K562 (cell line): ENCODE measurements around the gene FN1. TPM values are rescaled to one million over a fixed set of nuclear protein-coding genes. Genes with fewer than 3 reads are reported as not detected.

Experiments used
- polyA plus RNA-seq, 8 experiments: library from polyadenylated mRNA; depleted of rRNA in 4 of 8; stranded (reverse) in 5 of 8; unstranded in 3 of 8; fragments of >200 nt; fragmentation: Nextera tagmentation in 2 of 8; fragmentation: Illumina TruSeq in 1 of 8; extraction: Ambion mirVana in 2 of 8; extraction: Trizol in 1 of 8; gene quantifications; 2 replicates each; pipeline versions ENCODE4 v1.2.1 to v1.2.3, GENCODE V29; 2011 to 2014; ENCODE audit warnings: inconsistent platforms in 1 of 8, missing spikeins in 1 of 8
- total RNA-seq, 7 experiments: library from RNA; depleted of rRNA in 6 of 7; stranded (reverse); fragments of >200 nt in 6 of 7; fragmentation: Illumina TruSeq in 2 of 7; extraction: Trizol in 2 of 7; gene quantifications; 2 replicates each; pipeline versions ENCODE4 v1.2.1 to v1.2.3, GENCODE V29; 2011 to 2021; ENCODE audit warnings: low replicate concordance in 1 of 7

The FN1 gene
- total and polyA plus RNA-seq, 9 of the 15 experiments (the other 6 are each of a cell fraction or from before 2014, with no cell fraction given) = 7.4 to 19.1 (median 11.2) TPM

Other genes with a start within 250 kb of the FN1 start
- gene ATIC, start 124.0 kb downstream of the FN1 start, total RNA-seq (2014; rRNA removed) = 61.6 and 71.6 TPM in 2 replicates
- 54.2 and 58.4 TPM in 2 replicates for gene ATIC, start 124.0 kb downstream of the FN1 start, total RNA-seq (2014; rRNA removed; fragmentation: Illumina TruSeq; extraction: Trizol)
- 45.6 and 53.5 TPM in 2 replicates for gene ATIC, start 124.0 kb downstream of the FN1 start, total RNA-seq (2015; rRNA removed; fragmentation: Illumina TruSeq; extraction: Trizol)
- 305 and 308 TPM in 2 replicates for gene ATIC, start 124.0 kb downstream of the FN1 start, total RNA-seq (2021)
- 131 and 134 TPM in 2 replicates for gene ATIC, start 124.0 kb downstream of the FN1 start, polyA plus RNA-seq (2011; rRNA removed)
- 384 and 426 TPM in 2 replicates for gene ATIC, start 124.0 kb downstream of the FN1 start, polyA plus RNA-seq (2014; fragmentation: Illumina TruSeq; extraction: Trizol)
- 100 to 1,000 TPM; 304 to 480 TPM for gene ATIC, start 124.0 kb downstream of the FN1 start, polyA plus RNA-seq (2014; fragmentation: Nextera tagmentation; extraction: Ambion mirVana)
- 178 and 212 TPM in 2 replicates for gene ATIC, start 124.0 kb downstream of the FN1 start, polyA plus RNA-seq (2014; rRNA removed)